NCI-H69 (cell line): ENCODE measurements around the gene BUD31.
A peak's percentile ranks its signal among the peaks of the same experiment; 100 is the strongest.
"Not testable (repeated sequence)": the region's sequence is repeated elsewhere in the genome, so short reads cannot be mapped to it uniquely, and the experiment has no call there.

Experiments used
- DNase-seq: peaks from one replicate; lab custom pipeline; 2025; lab: John Stamatoyannopoulos, UW

Gene BUD31

GRCh38 chr7:99380823-99381663, 27.7 kb upstream of the BUD31 start:
- DNase-seq = no peak

DNA sequence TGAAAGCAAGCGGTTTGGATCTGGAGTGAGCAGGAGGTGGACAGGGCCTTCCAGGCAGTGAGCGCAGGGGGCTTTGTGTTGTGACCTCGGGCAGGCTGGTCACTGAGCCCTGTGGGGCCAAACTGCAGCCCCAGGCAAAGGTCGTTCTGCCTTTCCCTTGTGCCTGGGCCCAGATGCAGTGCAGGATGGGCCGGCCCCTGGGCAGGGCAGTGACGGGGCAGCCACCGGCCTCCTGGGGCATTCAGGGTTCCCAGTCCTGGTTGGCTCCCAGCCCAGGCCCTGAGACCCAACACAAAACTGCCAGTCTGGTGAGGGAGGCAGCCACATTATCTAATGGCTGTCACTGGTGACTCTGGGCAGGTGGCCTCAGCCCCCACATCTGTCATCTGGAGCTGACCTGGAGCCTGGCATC, 27.1 kb upstream of the BUD31 start:
- DNase-seq = no peak

- no peak for DNase-seq
Measured at GRCh38 chr7:99383203-99383602, 25.6 kb upstream of the BUD31 start.

DNA sequence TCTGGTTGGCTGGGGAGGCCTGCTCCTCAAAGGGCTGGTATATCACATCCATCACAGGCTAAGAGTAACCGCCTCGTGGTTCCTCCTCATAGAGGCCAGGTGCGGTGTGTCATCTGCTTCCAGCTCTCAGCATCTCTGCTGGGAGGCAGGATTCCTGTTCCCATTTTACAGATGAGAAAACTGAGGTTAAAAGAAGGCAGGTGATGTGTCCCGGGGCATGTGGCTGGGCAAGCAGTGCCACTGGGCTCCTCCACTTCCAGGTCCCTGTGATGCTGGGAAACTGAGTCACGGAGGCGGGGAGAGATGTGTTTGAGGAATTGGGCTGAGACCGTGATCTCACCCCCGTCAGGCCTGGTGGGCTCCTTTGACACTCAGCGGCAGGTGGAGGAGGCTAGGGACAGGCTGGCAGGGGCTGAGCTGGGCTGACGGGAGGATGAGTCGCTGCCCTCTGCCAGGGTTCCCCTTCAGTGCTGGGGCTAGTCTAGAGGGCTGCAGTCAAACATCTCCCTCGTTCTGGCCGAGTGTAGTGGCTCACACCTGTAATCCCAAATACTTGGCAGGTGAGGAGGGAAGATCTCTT, 24.9 kb upstream of the BUD31 start:
- DNase-seq = no peak

DNA sequence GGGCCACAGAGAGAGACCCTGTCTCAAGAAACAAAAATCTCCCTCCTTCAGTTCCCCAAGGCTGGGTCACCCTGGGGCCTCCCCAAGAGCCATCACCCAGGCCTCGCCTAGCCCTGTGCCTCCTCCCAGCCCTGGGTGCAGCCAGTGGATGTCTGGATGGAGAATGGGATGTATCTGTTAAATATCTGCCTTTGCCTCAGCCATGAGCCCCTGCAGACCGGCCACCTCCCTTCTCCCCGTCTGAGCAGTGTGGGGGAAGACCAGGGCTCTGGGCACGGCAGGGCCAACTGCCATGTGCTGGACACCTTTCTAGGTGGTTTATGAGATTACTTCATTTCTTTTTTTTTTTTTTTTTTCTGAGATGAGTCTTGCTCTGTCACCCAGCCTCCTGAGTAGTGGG, 24.2 kb upstream of the BUD31 start:
- DNase-seq = no peak

GRCh38 chr7:99385564-99385963, 23.2 kb upstream of the BUD31 start:
- no peak for DNase-seq

DNA sequence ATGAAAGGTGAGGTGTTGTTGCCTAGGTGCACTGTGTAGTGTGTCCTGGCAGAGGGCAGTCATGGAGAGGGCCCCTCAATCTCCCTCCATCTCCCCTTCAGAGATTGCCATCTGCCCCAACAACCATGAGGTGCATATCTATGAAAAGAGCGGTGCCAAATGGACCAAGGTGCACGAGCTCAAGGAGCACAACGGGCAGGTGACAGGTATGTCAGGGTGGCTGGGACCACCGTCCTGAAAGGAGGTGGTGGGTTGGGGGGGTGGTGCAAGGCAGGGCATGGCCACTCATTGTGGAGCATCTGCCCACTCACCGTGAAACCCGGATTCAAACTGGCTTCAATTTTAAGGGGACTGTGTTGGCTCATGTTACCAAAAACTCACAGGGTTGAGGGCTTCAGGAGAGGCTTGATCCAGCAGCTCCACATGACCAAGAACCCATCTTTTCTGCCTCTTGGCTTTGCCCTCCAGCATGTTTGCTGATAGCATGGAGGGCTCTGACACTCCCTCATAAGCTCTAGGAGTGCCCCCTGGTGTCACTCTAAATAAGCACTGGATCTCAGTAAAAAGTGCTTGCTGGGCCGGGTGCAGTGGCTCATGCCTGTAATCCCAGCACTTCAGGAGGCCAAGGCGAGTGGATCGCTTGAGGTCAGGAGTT, 22.1 kb upstream of the BUD31 start:
- peak; percentile 48 for DNase-seq

- not testable (repeated sequence) for DNase-seq
Measured at GRCh38 chr7:99387239-99387635, 21.5 kb upstream of the BUD31 start.

DNA sequence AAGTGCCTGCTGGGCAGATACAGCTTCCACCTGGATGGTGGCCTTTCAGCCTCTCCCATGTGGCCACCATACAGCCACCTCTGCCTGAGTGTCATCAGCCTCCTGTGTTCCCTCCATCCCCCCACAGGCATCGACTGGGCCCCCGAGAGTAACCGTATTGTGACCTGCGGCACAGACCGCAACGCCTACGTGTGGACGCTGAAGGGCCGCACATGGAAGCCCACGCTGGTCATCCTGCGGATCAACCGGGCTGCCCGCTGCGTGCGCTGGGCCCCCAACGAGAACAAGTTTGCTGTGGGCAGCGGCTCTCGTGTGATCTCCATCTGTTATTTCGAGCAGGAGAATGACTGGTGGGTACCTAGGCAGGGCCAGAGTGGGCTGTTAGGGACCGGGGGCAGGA, 20.9 kb upstream of the BUD31 start:
- no peak for DNase-seq

DNA sequence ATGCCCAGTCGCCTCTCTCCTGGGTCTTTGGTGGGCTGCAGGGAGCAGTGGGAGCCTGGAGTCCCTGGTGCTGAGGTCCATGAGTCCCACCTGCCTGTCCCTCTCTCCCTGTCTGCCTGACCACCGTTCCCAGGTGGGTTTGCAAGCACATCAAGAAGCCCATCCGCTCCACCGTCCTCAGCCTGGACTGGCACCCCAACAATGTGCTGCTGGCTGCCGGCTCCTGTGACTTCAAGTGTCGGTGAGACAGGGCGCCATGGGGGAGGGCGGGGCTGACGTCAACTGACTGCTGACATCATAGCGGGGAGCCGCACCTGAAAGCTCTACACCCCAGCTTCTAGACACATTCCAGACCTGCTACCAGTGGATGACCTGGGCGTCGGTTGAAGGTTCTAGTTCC, 19.0 kb upstream of the BUD31 start:
- no peak for DNase-seq

DNA sequence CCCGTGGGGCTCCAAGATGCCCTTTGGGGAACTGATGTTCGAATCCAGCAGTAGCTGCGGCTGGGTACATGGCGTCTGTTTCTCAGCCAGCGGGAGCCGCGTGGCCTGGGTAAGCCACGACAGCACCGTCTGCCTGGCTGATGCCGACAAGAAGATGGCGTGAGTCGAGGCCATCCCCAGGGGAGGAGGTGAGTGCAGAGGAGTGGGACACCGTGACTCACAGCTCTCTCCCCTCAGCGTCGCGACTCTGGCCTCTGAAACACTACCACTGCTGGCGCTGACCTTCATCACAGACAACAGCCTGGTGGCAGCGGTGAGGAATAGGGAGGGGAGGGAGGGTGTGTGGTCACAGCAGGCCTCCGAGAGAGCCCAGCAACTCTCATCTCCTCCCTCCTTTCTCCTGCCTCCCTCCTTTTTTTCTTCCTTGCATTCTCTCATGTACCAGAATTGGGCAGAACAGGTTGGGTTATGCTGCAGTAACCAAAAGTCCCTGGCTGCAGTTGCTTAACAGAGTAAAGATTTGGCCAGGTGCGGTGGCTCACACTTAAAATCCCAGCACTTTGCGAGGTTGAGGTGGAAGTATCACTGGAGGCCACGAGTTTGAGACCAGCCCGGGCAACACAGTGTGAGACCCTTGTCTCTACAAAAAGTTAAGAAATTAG, 17.7 kb upstream of the BUD31 start:
- peak; percentile 20 for DNase-seq

DNA sequence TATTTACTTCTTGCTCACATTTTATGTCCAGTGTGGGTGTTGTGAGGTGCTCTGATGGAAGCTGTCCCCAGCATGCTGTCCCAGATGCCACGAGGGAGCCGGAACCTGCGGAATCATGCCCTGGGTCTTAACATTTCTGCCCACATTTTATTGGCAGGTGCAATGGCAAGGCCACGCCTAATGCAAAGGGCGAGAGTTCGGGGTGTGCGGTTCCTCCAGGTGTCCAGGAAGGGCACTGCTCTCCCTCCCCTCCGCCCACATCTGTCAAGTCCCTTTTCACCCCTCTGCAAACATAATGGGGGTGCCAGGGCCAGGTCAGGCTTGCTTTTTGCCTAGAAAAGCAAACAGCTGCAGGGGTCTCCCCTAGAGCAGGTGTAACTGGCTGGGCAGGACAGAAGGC, 16.7 kb upstream of the BUD31 start:
- DNase-seq = peak; percentile 50

DNA sequence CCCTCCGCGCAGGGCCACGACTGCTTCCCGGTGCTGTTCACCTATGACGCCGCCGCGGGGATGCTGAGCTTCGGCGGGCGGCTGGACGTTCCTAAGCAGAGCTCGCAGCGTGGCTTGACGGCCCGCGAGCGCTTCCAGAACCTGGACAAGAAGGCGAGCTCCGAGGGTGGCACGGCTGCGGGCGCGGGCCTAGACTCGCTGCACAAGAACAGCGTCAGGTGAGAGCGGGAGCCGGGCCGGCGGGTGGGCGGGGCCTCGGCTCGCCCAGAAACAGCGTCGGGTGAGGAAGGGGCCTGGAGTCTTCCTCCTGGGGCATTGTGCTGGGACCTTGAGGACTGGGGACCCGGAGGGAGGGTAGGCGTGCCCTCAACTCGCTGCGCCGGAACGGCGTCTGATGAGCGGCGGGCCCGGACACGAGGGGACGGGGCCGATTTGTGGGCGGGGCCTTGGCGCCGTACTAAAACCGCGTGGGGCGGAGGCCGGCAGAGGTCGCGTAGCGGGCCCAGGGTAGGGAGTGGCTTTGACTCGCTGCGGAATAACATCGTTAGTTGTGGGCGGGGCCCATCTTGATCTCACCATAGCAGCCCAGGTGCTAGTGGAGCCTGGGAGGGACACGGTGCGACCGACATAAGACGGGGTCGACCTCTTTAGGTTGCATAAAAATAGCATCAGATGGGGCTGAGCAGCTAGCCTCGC, 16.0 kb upstream of the BUD31 start:
- DNase-seq = peak; percentile 94

DNA sequence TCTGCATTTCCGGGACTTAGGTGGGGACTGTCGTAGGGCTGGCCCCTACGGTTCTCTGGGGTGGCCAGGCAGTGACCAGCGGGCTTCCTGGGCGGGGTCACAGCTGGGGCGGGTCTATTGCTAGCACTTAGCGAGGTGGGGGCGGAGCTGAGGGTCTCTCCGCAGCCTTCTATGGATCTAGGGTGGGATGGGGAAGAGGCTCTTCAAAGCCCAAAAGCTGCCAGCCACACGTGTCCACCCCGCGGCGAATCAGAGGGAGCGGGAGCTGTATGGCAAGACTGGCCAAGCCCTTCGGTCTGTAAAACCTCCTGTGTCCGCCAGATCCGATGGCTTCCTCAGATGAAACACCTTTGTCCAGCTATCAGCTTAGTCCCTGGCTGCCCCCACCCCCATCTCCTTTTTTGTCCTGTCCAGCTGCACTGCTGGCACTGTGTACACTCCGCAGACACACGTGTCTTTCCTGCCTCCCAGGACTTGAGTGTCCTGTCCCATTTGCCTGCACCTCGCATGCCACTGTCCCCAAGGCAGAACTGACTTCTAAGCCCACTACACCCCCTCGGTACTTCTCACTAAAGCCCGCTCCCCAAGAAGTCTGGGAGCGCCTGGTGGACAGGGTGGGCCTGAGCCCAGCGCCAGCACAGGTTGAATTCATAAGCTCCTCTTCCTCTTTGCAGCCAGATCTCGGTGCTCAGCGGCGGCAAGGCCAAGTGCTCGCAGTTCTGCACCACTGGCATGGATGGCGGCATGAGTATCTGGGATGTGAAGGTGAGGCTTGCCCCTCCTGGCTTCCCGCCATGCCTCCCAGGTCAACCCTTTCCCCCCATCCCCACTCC, 15.2 kb upstream of the BUD31 start:
- peak; percentile 85 for DNase-seq

DNA sequence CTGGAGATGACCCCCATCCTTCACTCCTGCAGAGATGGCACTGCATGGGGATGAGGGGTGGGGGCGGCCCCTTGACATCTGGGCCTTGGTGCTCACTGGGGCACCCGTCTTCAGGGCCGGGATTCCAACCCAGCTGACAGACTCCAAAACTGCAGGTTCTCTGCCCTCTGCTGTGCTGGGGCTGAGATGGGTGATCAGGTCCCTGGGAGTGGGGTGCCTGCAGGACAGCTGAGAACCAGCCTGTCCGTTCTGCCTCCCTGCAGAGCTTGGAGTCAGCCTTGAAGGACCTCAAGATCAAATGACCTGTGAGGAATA, 14.6 kb upstream of the BUD31 start:
- DNase-seq = no peak

DNA sequence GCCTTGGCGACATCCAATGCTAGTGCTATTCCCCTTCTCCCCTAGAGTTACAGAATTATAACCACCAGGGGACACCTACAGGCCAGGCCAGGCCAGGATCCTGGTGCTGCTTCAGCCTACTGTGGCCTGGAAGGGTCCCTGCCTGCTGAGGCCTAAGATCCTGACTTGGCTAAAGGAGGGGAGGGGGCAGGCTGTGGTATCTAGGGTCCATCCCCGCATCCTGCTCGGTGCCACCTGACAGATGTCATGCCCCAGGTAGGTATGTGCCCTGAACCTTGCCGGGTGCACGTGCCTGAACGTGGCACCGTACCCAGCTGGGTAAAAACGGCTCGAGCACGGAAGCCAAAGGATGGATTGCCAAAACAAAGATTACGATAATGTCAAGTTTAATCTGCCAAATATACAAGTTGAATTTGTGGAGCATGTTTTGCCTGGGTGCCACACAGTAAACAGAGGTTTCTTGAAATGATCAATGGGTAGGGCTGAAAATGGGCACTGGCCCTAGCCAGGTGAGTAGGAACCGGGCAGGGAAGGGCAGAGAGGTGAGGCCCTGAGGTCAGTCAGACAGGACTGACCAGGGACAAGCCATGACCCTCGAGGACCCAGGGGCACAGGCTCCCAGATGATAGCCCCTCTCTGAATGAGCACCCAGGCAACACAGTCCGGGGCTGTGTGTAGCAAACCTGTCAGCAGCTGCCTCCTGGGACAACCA, 13.0 kb upstream of the BUD31 start:
- DNase-seq = no peak

DNA sequence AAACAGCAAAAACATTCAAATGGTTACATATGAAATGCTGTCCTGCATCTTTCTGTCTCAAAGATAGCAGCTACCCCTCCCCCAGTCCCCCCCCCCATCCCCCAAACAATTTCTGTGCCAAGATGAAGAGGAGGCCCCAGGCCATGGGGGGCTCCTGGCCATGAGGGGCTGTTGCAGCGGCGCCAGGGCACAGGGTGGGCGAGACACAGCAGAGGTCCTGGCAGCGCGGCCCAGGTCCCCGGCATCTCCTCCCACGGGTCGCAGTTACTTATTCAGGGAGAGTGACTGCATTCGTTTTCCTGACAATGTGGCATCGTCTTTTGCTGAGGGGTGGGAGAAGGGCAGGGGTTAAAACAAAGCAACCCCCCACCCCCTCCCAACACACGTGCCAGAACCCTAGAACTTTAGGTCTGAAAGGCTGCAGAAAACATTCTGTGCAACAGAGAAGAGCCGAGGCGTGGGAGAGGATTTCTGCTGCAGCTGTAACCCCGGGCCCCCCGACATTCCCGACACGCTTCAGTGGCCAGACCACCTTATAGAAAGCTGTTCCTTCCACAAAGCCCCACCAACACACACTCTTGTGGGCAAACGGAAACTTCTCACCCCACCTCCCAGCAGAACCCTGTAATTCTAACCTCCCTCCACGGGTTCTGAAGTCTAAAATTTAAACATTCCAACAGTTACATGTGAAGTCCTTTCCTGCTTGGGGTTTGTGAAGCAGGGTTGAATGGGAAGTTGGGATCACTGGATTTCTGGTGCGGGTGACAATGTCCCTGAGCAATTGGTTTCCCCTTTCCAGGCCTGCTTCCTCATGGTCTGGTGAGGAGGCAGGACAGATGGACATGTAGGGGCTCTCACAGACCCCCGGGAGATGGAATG, 12.1 kb upstream of the BUD31 start:
- DNase-seq = no peak

DNA sequence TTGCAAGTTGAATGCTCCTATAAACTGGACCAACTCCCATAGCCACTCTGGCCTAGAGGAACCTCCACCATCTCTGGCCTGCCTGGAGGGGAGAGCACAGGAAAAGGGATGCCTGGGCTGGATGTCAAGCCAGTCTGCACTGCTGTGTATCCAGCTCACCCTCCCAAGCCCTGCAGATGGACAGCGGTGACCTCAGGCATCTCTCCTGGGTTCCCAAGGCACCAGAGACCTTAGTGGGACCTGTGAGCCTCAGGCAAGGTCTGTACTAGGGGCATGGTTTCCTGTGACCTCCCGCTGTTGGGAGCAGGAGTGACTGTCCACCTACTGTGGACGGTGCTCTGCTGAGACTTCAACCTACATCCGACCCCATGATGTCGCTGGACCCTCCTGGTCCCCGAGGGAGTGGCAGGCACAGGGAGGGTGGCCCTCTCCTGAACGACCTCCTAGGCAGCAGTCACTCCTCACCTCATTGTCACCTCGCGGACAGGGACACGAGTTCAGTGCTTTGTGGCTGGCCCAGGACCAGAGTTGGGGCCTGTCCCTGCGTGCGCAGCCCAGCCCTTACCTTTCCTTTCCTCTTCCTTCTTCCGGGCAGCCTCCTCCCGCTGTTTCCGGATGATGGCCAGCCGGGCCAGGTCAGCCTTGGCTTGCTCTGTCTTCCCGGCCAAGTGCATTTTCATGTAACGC, 11.3 kb upstream of the BUD31 start:
- no peak for DNase-seq

- no peak for DNase-seq
Measured at GRCh38 chr7:99398891-99399445, 9.8 kb upstream of the BUD31 start.
